GM12878 (cell line): ENCODE results near the gene ARFIP1. TPM values are rescaled to one million over a fixed set of nuclear protein-coding genes. Genes with fewer than 3 reads are reported as not detected.

Experiments used
- CEBPB ChIP-seq, 2 experiments: fragments of 150-350 bp in 1 of 2; IDR thresholded peaks; 2 replicates each; pipeline ENCODE4 v1.6.1; 2012 to 2014; ENCODE audit warnings: low read depth in 2 of 2, low read length in 2 of 2, borderline replicate concordance in 1 of 2, inconsistent platforms in 1 of 2
- CTCF ChIP-seq, 3 experiments: IDR thresholded peaks in 2 of 3; conservative IDR thresholded peaks in 1 of 3; 2 replicates each; pipeline ENCODE4 v1.5.1; 2011; ENCODE audit warnings: low read depth in 3 of 3, low read length in 3 of 3, mild to moderate bottlenecking in 3 of 3, control low read depth in 2 of 3, moderate library complexity in 2 of 3, inconsistent platforms in 1 of 3, mixed read lengths in 1 of 3; ENCODE audit not compliant: control insufficient read depth in 2 of 3, insufficient read depth in 1 of 3; ENCODE audit errors: extremely low read depth in 1 of 3
- DPF2 ChIP-seq: fragments of 450-650 bp; IDR thresholded peaks from 2 replicates; pipeline ENCODE4 v1.6.1; 2017; ENCODE audit warnings: mild to moderate bottlenecking
- E4F1 ChIP-seq: fragments of 450-650 bp; IDR thresholded peaks from 2 replicates; pipeline ENCODE4 v1.6.1; 2018; ENCODE audit warnings: borderline replicate concordance, mild to moderate bottlenecking; ENCODE audit not compliant: partially characterized antibody
- EED ChIP-seq: sonication (generic); IDR thresholded peaks from 2 replicates; pipeline ENCODE4 v1.6.1; 2016; ENCODE audit warnings: antibody characterized with exemption, low read depth
- ETV6 ChIP-seq, 2 experiments: fragments of 450-650 bp in 1 of 2; IDR thresholded peaks in 1 of 2; conservative IDR thresholded peaks in 1 of 2; 2 replicates each; pipeline ENCODE4 v1.6.1; 2014; ENCODE audit warnings: antibody characterized with exemption in 1 of 2, borderline replicate concordance in 1 of 2, low read depth in 1 of 2, mild to moderate bottlenecking in 1 of 2, moderate library complexity in 1 of 2
- IKZF2 ChIP-seq, 2 experiments: fragments of 450-650 bp; IDR thresholded peaks; 2 replicates each; pipeline ENCODE4 v1.6.1; 2017; ENCODE audit warnings: mild to moderate bottlenecking in 2 of 2, moderate library complexity in 2 of 2
- MAX ChIP-seq: IDR thresholded peaks from 2 replicates; pipeline ENCODE4 v1.6.1; 2012; ENCODE audit warnings: low read depth, low read length, improper control_type of control experiment
- MEF2B ChIP-seq: fragments of 450-650 bp; IDR thresholded peaks from 2 replicates; pipeline ENCODE4 v1.6.1; 2018; ENCODE audit warnings: mild to moderate bottlenecking, moderate library complexity; ENCODE audit not compliant: partially characterized antibody, poor library complexity, severe bottlenecking
- NR2C1 ChIP-seq: fragments of 450-650 bp; IDR thresholded peaks from 2 replicates; pipeline ENCODE4 v1.6.1; 2017; ENCODE audit warnings: antibody characterized with exemption, mild to moderate bottlenecking, moderate library complexity
- PML ChIP-seq: IDR thresholded peaks from 2 replicates; pipeline ENCODE4 v1.6.1; 2012; ENCODE audit warnings: low read length, inconsistent platforms
- RAD21 ChIP-seq: IDR thresholded peaks from 2 replicates; pipeline ENCODE4 v1.6.1; 2011; ENCODE audit warnings: mild to moderate bottlenecking, low read depth, low read length, moderate library complexity; ENCODE audit not compliant: insufficient read depth
- RUNX3 ChIP-seq: IDR thresholded peaks from 2 replicates; pipeline ENCODE4 v1.6.1; 2012; ENCODE audit warnings: low read length, inconsistent platforms
- TAF1 ChIP-seq: IDR thresholded peaks from 2 replicates; pipeline ENCODE4 v1.6.1; 2011; ENCODE audit warnings: mild to moderate bottlenecking, low read depth, low read length, borderline replicate concordance
- TCF7 ChIP-seq: IDR thresholded peaks from 2 replicates; pipeline ENCODE4 v1.6.1; 2014; ENCODE audit warnings: antibody characterized with exemption, borderline replicate concordance
- ZBTB40 ChIP-seq: fragments of 450-650 bp; IDR thresholded peaks from 2 replicates; pipeline ENCODE4 v1.6.1; 2016; ENCODE audit warnings: mild to moderate bottlenecking, moderate library complexity, borderline replicate concordance
- polyA plus RNA-seq, 11 experiments: library from polyadenylated mRNA; depleted of rRNA in 4 of 11; unstranded in 6 of 11; stranded (reverse) in 5 of 11; fragments of >200 nt; fragmentation: Nextera tagmentation in 4 of 11; fragmentation: Illumina TruSeq in 1 of 11; extraction: Ambion mirVana in 4 of 11; extraction: Trizol in 1 of 11; gene quantifications; 1 replicate in 1 of 11; 2 replicates in 10 of 11; pipeline versions ENCODE4 v1.2.1 to v1.2.3, GENCODE V29; 2011 to 2016; ENCODE audit warnings: inconsistent platforms in 2 of 11, missing spikeins in 2 of 11, low read depth in 1 of 11
- total RNA-seq, 4 experiments: library from RNA; depleted of rRNA in 3 of 4; stranded (reverse); fragments of >200 nt in 3 of 4; fragmentation: Illumina TruSeq in 1 of 4; extraction: Trizol in 1 of 4; gene quantifications; 2 replicates each; pipeline versions ENCODE4 v1.2.1 to v1.2.3, GENCODE V29; 2013 to 2021
- TF ChIP-seq, protein P1 (sequence below): fragments of 450-650 bp; conservative IDR thresholded peaks from 2 replicates; pipeline ENCODE4 v1.6.1; 2017; ENCODE audit warnings: mild to moderate bottlenecking, moderate library complexity

Gene ARFIP1
- total and polyA plus RNA-seq, 10 of the 15 experiments (the other 5 are each of a cell fraction or from before 2014, with no cell fraction given): 9.5 to 21.7 (median 15.4) TPM

GRCh38 chr4:152779513-152780266 is at the start of gene ARFIP1, which contains the start of gene TIGD4 (continued):
- TF ChIP-seq ZBTB40 (peak; percentile 95), CEBPB (IDR thresholded peaks at IDR 0.05; ENCODE audit: borderline replicate concordance in 1 of 2, low read depth in 2 of 2, low read length in 2 of 2) (no peak), IKZF2 (IDR thresholded peaks at IDR 0.05) (peak; percentile 64 to 68; a peak in 3 of 4 replicates), TCF7 (no peak), RAD21 (peak; percentile 35; the same call in 1 of the 2 replicates), RUNX3 (peak; percentile 73), TAF1 (peak; percentile 72; the same call in 1 of the 2 replicates), ETV6 (conservative IDR thresholded peaks at IDR 0.05 in 1 of 2, IDR thresholded peaks at IDR 0.05 in 1 of 2; ENCODE audit: borderline replicate concordance in 1 of 2, low read depth in 1 of 2) (peak in 1 of 2 experiments; percentile 82; a peak in 2 of 4 replicates), CTCF (IDR thresholded peaks at IDR 0.05 in 2 of 3, conservative IDR thresholded peaks at IDR 0.05 in 1 of 3; ENCODE audit: control insufficient read depth in 2 of 3, extremely low read depth in 1 of 3, insufficient read depth in 1 of 3, low read depth in 3 of 3, low read length in 3 of 3) (peak; percentile 23 to 50 (median 35); a peak in 5 of 6 replicates), DPF2 (peak; percentile 44; the same call in 1 of the 2 replicates), MEF2B (peak; percentile 62), E4F1 (peak; percentile 76), MAX (peak; percentile 57; the same call in 1 of the 2 replicates), EED (peak; percentile 37; the same call in 1 of the 2 replicates), PML (peak; percentile 63; the same call in 1 of the 2 replicates), NR2C1 (peak; percentile 71)
- TF ChIP-seq, protein P1, sequence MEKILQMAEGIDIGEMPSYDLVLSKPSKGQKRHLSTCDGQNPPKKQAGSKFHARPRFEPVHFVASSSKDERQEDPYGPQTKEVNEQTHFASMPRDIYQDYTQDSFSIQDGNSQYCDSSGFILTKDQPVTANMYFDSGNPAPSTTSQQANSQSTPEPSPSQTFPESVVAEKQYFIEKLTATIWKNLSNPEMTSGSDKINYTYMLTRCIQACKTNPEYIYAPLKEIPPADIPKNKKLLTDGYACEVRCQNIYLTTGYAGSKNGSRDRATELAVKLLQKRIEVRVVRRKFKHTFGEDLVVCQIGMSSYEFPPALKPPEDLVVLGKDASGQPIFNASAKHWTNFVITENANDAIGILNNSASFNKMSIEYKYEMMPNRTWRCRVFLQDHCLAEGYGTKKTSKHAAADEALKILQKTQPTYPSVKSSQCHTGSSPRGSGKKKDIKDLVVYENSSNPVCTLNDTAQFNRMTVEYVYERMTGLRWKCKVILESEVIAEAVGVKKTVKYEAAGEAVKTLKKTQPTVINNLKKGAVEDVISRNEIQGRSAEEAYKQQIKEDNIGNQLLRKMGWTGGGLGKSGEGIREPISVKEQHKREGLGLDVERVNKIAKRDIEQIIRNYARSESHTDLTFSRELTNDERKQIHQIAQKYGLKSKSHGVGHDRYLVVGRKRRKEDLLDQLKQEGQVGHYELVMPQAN: peak; percentile 74
